CD14-positive monocyte (primary cell): ENCODE results near the gene SMYD3. TPM values are rescaled to one million over a fixed set of nuclear protein-coding genes. Genes with fewer than 3 reads are reported as not detected.

Experiments used
- DNase-seq, 3 donors: peaks; one replicate each; pipeline ENCODE4 v3.0.0-alpha.2; 2011 to 2022
- H2AFZ ChIP-seq: 2 replicates; pipeline ENCODE4 v1.6.0; 2012; ENCODE audit warnings: mild to moderate bottlenecking, low read depth, low read length, inconsistent platforms; ENCODE audit not compliant: insufficient read depth, poor library complexity, severe bottlenecking
- H3K27ac ChIP-seq, 2 donors: 1 replicate in 1 of 2; 2 replicates in 1 of 2; pipeline ENCODE4 v1.5.1; 2012 to 2013; ENCODE audit warnings: low read length in 2 of 2, control low read depth in 1 of 2, inconsistent platforms in 1 of 2, low read depth in 1 of 2, mild to moderate bottlenecking in 1 of 2
- H3K27me3 ChIP-seq, 2 donors: one replicate each; pipeline versions ENCODE4 v1.6.0 to v1.6.1; 2011 to 2013; ENCODE audit warnings: low read length in 2 of 2; ENCODE audit not compliant: control insufficient read depth in 2 of 2, insufficient read depth in 2 of 2
- H3K36me3 ChIP-seq, 2 donors: replicated peaks in 1 of 2; 1 replicate in 1 of 2; 2 replicates in 1 of 2; pipeline versions ENCODE4 v1.5.1 to v1.6.1; 2012 to 2013; ENCODE audit warnings: low read length in 2 of 2, control low read depth in 1 of 2, inconsistent platforms in 1 of 2, mild to moderate bottlenecking in 1 of 2; ENCODE audit not compliant: insufficient read depth in 2 of 2, control insufficient read depth in 1 of 2
- H3K4me1 ChIP-seq, 2 donors: 1 replicate in 1 of 2; 2 replicates in 1 of 2; pipeline versions ENCODE4 v1.5.1 to v1.6.1; 2012 to 2013; ENCODE audit warnings: low read length in 2 of 2, control low read depth in 1 of 2, inconsistent platforms in 1 of 2, mild to moderate bottlenecking in 1 of 2, moderate library complexity in 1 of 2; ENCODE audit not compliant: insufficient read depth in 2 of 2, control insufficient read depth in 1 of 2
- H3K4me2 ChIP-seq: replicated peaks from 2 replicates; pipeline ENCODE3; 2012; ENCODE audit warnings: low read length, moderate library complexity, mild to moderate bottlenecking; ENCODE audit not compliant: poor library complexity, severe bottlenecking; ENCODE audit errors: extremely low read depth
- H3K4me3 ChIP-seq, 3 experiments: fragments of 200-600 bp in 1 of 3; sonication (generic) in 1 of 3; replicated peaks in 1 of 3; 1 replicate in 2 of 3; 2 replicates in 1 of 3; pipeline ENCODE4 v1.5.1; 2011 to 2013; ENCODE audit warnings: low read length in 3 of 3, mild to moderate bottlenecking in 3 of 3, control low read depth in 2 of 3, low read depth in 2 of 3, inconsistent platforms in 1 of 3, moderate library complexity in 1 of 3
- H3K79me2 ChIP-seq: 2 replicates; pipeline ENCODE4 v1.6.0; 2012; ENCODE audit warnings: mild to moderate bottlenecking, control low read depth, inconsistent platforms, low read length, moderate library complexity; ENCODE audit not compliant: insufficient read depth
- H3K9ac ChIP-seq: 2 replicates; pipeline ENCODE4 v1.6.0; 2017; ENCODE audit warnings: low read length, mild to moderate bottlenecking; ENCODE audit not compliant: insufficient read depth, poor library complexity, severe bottlenecking
- H3K9me3 ChIP-seq, 2 donors: replicated peaks in 1 of 2; 1 replicate in 1 of 2; 2 replicates in 1 of 2; pipeline versions ENCODE4 v1.5.1 to v1.6.1; 2012 to 2013; ENCODE audit warnings: low read length in 2 of 2, control low read depth in 1 of 2; ENCODE audit not compliant: control insufficient read depth in 1 of 2, insufficient read depth in 1 of 2
- H4K20me1 ChIP-seq: 2 replicates; pipeline ENCODE4 v1.6.0; 2012; ENCODE audit warnings: mild to moderate bottlenecking, low read length, control low read depth, moderate library complexity; ENCODE audit not compliant: insufficient read depth
- H3K27ac Mint-ChIP-seq, 7 donors: one replicate each; pipeline ENCODE4 v1.8.0; 2020; ENCODE audit warnings: mild to moderate bottlenecking in 7 of 7, mixed read lengths in 7 of 7, moderate library complexity in 6 of 7, inconsistent platforms in 2 of 7
- H3K27me3 Mint-ChIP-seq, 3 donors: one replicate each; pipeline ENCODE4 v1.8.0; 2021 to 2022; ENCODE audit warnings: low read depth in 3 of 3, mild to moderate bottlenecking in 3 of 3, mixed read lengths in 3 of 3, moderate library complexity in 3 of 3, inconsistent platforms in 1 of 3
- H3K36me3 Mint-ChIP-seq, 2 donors: one replicate each; pipeline ENCODE4 v1.8.0; 2020; ENCODE audit warnings: mixed read lengths in 2 of 2, inconsistent platforms in 1 of 2, mild to moderate bottlenecking in 1 of 2
- H3K4me1 Mint-ChIP-seq: one replicate; pipeline ENCODE4 v1.8.0; 2020; ENCODE audit warnings: mild to moderate bottlenecking, mixed read lengths
- H3K4me3 Mint-ChIP-seq, 2 donors: one replicate each; pipeline ENCODE4 v1.8.0; 2020; ENCODE audit warnings: mild to moderate bottlenecking in 2 of 2, mixed read lengths in 2 of 2, moderate library complexity in 1 of 2
- H3K9me3 Mint-ChIP-seq, 7 donors: one replicate each; pipeline ENCODE4 v1.8.0; 2020 to 2022; ENCODE audit warnings: mixed read lengths in 7 of 7, mild to moderate bottlenecking in 6 of 7, moderate library complexity in 6 of 7, inconsistent platforms in 2 of 7
- WGBS: methylation state at CpG from one replicate; pipeline ENCODE4 v1.1.5; 2013; ENCODE audit warnings: missing lambda C conversion rate; ENCODE audit not compliant: insufficient coverage; 5-methylcytosine and 5-hydroxymethylcytosine counted together
- intact Hi-C, 2 donors: fragments of 100-400 bp; cut with micrococcal nuclease; formaldehyde crosslinking; loops; one replicate each; pipeline versions ENCODE4 v1.15.0 to v1.15.1; 2023
- polyA plus RNA-seq, 3 donors: library from polyadenylated mRNA; depleted of rRNA in 1 of 3; unstranded in 2 of 3; stranded (reverse) in 1 of 3; fragments of 300-500 nt in 2 of 3; fragments of >200 nt in 1 of 3; fragmentation: Illumina TruSeq in 2 of 3; gene quantifications; 1 replicate in 2 of 3; 2 replicates in 1 of 3; pipeline ENCODE4 v1.2.3, GENCODE V29; 2012 to 2021
- TF ChIP-seq, protein P1 (sequence below): fragments of 200-600 bp; IDR thresholded peaks from one replicate; pipeline ENCODE4 v1.8.0; 2022; ENCODE audit warnings: antibody characterized with exemption, mild to moderate bottlenecking

SMYD3 gene
- polyA plus RNA-seq, 3 donors = 2.7 to 8.4 (median 4.0) TPM

DNA sequence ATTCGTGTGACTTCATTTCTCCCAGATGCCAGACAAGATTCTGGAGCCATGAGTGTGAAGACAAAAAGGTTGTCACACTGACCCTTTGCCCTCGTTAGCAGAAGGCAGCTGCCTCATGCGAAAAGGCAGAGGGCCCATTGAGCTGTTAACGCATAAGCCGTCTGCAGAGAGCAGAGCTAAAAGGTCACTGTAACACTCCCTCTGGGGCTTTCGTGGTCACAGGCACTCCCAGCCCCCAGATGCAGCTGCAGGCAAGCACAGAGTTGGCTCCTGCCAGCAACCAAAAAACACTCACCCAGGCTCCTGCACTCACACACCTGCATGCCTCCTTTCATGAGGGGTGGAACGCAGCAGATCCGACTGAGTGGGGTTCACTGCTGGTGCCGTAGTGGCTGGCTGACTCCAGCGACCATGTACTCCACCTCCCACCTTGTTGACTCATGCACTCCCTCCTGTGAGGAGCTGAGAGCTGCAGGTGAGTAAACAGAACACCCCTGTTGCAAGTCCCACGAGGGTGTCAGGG is 287.5 kb downstream of the SMYD3 start:
- intact Hi-C loops = loop anchor here in 1 of 2 donors (10.0 kb wide), 1 partner anchor 545 kb away; no protein-coding TSS in a partner anchor
- Mint-ChIP-seq H3K36me3 (peaks cover 0 to 7% of the 10 kb centered on the region in 2 donors), H3K27ac (no peak overlapping the region), H3K9me3 (peaks cover 4 to 28% (median 14%) of the 10 kb centered on the region in 7 donors), H3K27me3 (no peaks in the 10 kb centered on the region), H3K4me1 (peaks cover 35% of the 10 kb centered on the region), H3K4me3 (no peak overlapping the region)
- peaks cover 0 to 20% of the 10 kb centered on the region in 2 donors for H3K9me3 ChIP-seq
- H2AFZ ChIP-seq = no peak overlapping the region
- DNase-seq = no peak
- 94% methylated on average over 10 of the region's 11 CpGs for WGBS
- no peak overlapping the region for H3K9ac ChIP-seq
- no peaks in the 10 kb centered on the region for H3K79me2 ChIP-seq
- H3K36me3 ChIP-seq = no peaks in the 10 kb centered on the region
- no peak overlapping the region for H3K4me3 ChIP-seq
- H3K27me3 ChIP-seq = no peaks in the 10 kb centered on the region
- H4K20me1 ChIP-seq = no peaks in the 10 kb centered on the region
- no peak overlapping the region for H3K4me2 ChIP-seq
- TF ChIP-seq, protein P1, sequence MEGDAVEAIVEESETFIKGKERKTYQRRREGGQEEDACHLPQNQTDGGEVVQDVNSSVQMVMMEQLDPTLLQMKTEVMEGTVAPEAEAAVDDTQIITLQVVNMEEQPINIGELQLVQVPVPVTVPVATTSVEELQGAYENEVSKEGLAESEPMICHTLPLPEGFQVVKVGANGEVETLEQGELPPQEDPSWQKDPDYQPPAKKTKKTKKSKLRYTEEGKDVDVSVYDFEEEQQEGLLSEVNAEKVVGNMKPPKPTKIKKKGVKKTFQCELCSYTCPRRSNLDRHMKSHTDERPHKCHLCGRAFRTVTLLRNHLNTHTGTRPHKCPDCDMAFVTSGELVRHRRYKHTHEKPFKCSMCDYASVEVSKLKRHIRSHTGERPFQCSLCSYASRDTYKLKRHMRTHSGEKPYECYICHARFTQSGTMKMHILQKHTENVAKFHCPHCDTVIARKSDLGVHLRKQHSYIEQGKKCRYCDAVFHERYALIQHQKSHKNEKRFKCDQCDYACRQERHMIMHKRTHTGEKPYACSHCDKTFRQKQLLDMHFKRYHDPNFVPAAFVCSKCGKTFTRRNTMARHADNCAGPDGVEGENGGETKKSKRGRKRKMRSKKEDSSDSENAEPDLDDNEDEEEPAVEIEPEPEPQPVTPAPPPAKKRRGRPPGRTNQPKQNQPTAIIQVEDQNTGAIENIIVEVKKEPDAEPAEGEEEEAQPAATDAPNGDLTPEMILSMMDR = no peak
- H3K4me1 ChIP-seq = peaks cover 15 to 44% of the 10 kb centered on the region in 2 donors
- H3K27ac ChIP-seq = no peak overlapping the region

DNA sequence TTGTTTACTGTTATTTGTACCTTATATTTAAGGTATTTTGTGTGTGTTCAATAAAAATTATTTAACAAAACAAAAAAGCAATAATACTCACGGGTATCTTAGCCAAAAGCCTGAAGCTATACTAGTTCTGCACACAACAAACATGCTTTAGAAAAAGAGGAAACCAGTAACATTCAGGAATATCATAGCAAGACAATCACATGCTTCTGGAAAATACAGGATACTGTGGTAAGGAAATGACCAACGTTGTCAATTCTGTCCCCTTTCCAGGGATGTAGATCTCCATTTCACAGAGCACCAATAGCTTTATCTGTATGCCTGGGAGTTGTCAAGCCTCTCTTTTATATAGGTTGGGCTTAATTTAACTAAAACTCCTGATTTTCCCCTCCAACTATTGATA is 288.4 kb downstream of the SMYD3 start:
- peaks cover 38% of the 10 kb centered on the region for H3K4me1 Mint-ChIP-seq

More for the DNA sequence above, 288.4 kb downstream of the SMYD3 start:
- H3K4me3 ChIP-seq = no peak overlapping the region
- peaks cover 24 to 53% of the 10 kb centered on the region in 2 donors for H3K4me1 ChIP-seq
- H3K27me3 ChIP-seq = no peaks in the 10 kb centered on the region
- DNase-seq = peak in 2 of 3 donors; percentile 32 to 73
- H3K4me3 Mint-ChIP-seq = no peak overlapping the region
- no peaks in the 10 kb centered on the region for H3K36me3 ChIP-seq
- H3K9me3 Mint-ChIP-seq = peaks cover 4 to 28% (median 14%) of the 10 kb centered on the region in 7 donors
- peaks cover 0 to 7% of the 10 kb centered on the region in 2 donors for H3K36me3 Mint-ChIP-seq
- H3K27me3 Mint-ChIP-seq = no peaks in the 10 kb centered on the region
- no peak overlapping the region for H3K9ac ChIP-seq
- no peaks in the 10 kb centered on the region for H4K20me1 ChIP-seq
- intact Hi-C loops = loop anchor here in 1 of 2 donors (10.0 kb wide), 1 partner anchor 544 kb away; no protein-coding TSS in a partner anchor
- no peak overlapping the region for H3K4me2 ChIP-seq
- no peak overlapping the region for H2AFZ ChIP-seq
- TF ChIP-seq, protein P1 = no peak
- peaks cover 0 to 20% of the 10 kb centered on the region in 2 donors for H3K9me3 ChIP-seq
- H3K27ac Mint-ChIP-seq = peak overlapping the region in 1 of 7 donors; percentile 53
- no peak overlapping the region for H3K27ac ChIP-seq
- H3K79me2 ChIP-seq = no peaks in the 10 kb centered on the region
- WGBS = no CpG with 5 or more reads among the region's 2 CpGs
